BJ (cell line): ENCODE data around the gene RAPSN. TPM values are rescaled to one million over a fixed set of nuclear protein-coding genes. Genes with fewer than 3 reads are reported as not detected.

Experiments
- CTCF ChIA-PET: fragments of 350-600 bp; formaldehyde crosslinking; extraction: SDS; loops from one replicate; lab custom pipeline; 2021; ENCODE audit warnings: antibody characterized with exemption, inconsistent platforms; lab: Yijun Ruan, JAX
- POLR2A ChIA-PET: fragments of 300-600 bp; sonication (Branson Sonifier 250); formaldehyde crosslinking; extraction: SDS; loops from one replicate; lab custom pipeline; 2021; ENCODE audit warnings: antibody characterized with exemption; lab: Charles Lee
- DNase-seq: peaks from one replicate; pipeline ENCODE4 v3.0.0-alpha.2; 2011; ENCODE audit warnings: low read depth
- H3K27me3 ChIP-seq: 2 replicates; pipeline ENCODE4 v1.6.0; 2011; ENCODE audit warnings: low read length; ENCODE audit not compliant: control insufficient read depth, insufficient read depth
- H3K36me3 ChIP-seq: 2 replicates; pipeline ENCODE4 v1.5.1; 2011; ENCODE audit warnings: low read length; ENCODE audit not compliant: control insufficient read depth, insufficient read depth
- H3K4me3 ChIP-seq: 2 replicates; pipeline ENCODE4 v1.5.1; 2011; ENCODE audit warnings: low read depth, mild to moderate bottlenecking, control low read depth, low read length
- polyA plus RNA-seq: library from polyadenylated mRNA; depleted of rRNA; stranded (reverse); fragments of >200 nt; gene quantifications from 2 replicates; pipeline ENCODE4 v1.2.3, GENCODE V29; 2011
- TF ChIP-seq, protein P1 (sequence below): IDR thresholded peaks from 2 replicates; pipeline ENCODE4 v1.5.1; 2011; ENCODE audit warnings: low read depth, mild to moderate bottlenecking, control low read depth, inconsistent platforms, low read length, moderate library complexity; ENCODE audit not compliant: insufficient read depth

Gene RAPSN
- polyA plus RNA-seq, 1 experiment: 0.10 TPM

DNA sequence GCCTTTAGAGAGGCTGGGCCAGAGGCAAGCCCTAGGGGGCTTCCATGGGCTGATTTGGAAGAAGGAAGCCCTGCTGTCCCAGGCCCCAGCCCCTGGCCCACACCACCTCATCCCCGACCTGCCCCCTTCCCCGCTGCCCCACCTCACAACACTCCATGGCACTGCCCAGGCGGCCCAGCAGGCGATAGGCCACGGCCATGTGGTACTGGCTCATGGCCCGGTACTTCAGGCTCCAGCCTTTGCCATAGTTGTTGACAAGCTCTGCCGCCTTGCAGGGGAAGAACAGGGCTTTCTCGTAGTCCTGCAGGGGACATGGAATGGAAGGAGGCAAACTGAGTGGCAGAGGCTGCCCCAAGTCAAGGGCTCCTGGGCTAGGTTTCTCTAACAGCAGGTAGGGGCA lies 6.4 kb downstream of the RAPSN start:
- CTCF ChIA-PET: interaction anchor here (2.5 kb wide), 1 partner anchor 11 kb away, joined by 20 read pairs; no protein-coding TSS in a partner anchor
- Histone ChIP-seq H3K27me3 (no peaks in the 10 kb centered on the region), H3K4me3 (no peak overlapping the region), H3K36me3 (no peaks in the 10 kb centered on the region; the same call in 1 of the 2 replicates)
- POLR2A ChIA-PET: no interaction called here
- no peak for DNase-seq
- TF ChIP-seq, protein P1, sequence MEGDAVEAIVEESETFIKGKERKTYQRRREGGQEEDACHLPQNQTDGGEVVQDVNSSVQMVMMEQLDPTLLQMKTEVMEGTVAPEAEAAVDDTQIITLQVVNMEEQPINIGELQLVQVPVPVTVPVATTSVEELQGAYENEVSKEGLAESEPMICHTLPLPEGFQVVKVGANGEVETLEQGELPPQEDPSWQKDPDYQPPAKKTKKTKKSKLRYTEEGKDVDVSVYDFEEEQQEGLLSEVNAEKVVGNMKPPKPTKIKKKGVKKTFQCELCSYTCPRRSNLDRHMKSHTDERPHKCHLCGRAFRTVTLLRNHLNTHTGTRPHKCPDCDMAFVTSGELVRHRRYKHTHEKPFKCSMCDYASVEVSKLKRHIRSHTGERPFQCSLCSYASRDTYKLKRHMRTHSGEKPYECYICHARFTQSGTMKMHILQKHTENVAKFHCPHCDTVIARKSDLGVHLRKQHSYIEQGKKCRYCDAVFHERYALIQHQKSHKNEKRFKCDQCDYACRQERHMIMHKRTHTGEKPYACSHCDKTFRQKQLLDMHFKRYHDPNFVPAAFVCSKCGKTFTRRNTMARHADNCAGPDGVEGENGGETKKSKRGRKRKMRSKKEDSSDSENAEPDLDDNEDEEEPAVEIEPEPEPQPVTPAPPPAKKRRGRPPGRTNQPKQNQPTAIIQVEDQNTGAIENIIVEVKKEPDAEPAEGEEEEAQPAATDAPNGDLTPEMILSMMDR: no peak

DNA sequence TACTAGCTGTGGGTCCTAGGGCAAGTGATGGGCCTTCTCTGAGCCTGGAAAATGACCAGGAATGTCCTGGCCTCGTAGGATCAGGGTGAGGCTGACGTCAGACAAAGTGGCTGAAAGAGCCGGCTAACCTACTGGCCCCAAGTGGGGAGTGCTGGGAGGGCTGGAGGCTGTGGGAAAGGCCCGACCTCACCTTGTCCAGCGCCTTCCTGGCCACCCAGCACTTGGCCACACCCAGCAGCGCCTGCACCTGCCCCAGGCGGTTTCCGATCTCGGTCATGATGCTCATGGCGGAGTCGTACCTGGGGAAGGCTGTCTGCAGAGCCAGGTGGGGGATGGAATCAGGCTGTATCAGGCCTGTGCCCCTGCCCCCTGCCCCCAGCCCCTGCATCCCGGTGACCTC lies 7.5 kb downstream of the RAPSN start:
- Histone ChIP-seq H3K27me3 (no peaks in the 10 kb centered on the region), H3K36me3 (no peaks in the 10 kb centered on the region), H3K4me3 (no peak overlapping the region)
- TF ChIP-seq, protein P1: no peak
- DNase-seq: no peak
- POLR2A ChIA-PET: no interaction called here
- CTCF ChIA-PET: interaction anchor here (1.7 kb wide), 1 partner anchor 11 kb away, joined by 6 read pairs; no protein-coding TSS in a partner anchor

DNA sequence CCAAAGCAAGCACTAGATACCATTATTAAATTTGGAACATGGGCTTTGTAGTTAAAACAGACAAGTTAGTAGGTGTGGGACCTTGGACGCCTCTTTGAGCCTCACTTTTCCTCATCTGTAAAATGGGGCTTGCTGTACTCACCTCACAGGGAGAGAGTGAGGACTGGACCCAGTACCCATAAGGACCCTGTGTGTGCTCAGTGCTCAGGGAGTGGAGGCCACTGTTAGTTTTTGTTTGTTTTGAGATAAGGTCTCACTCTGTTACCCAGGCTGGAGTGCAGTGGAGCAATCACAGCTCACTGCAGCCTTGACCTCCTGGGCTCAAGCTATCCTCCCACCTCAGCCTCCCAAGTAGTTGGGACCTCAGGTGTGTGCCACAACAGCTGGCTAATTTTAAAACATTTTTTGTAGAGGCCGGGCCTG lies 8.9 kb downstream of the RAPSN start:
- DNase-seq: no peak
- ChIA-PET POLR2A (no interaction called here), CTCF (interaction anchor here (1.7 kb wide), 1 partner anchor 12 kb away, joined by 6 read pairs; no protein-coding TSS in a partner anchor)
- H3K36me3 ChIP-seq: no peaks in the 10 kb centered on the region
- H3K4me3 ChIP-seq: no peak overlapping the region
- TF ChIP-seq, protein P1: no peak
- no peaks in the 10 kb centered on the region for H3K27me3 ChIP-seq

DNA sequence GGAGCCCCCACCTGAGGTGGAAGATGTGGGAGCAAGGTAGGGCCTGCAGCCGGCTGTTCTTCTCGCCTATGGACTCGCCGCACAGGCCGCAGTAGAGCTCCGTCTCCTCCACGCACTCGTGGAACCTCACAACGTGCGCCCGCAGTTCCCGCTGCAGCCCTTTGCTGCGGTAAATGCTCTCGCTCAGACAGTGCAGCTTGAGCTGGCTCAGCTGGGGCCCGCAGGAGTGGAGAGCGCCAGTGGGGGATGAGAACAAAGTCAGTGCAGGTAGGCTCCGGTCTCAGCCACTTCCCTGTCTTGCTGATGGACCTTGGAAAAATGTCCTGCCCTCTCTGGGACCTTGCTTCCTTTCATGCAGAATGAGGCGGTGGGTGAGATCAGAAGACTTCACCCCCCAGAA lies 10.2 kb downstream of the RAPSN start:
- no peaks in the 10 kb centered on the region for H3K36me3 ChIP-seq
- CTCF ChIA-PET: no interaction called here
- POLR2A ChIA-PET: no interaction called here
- no peak for DNase-seq
- H3K27me3 ChIP-seq: no peaks in the 10 kb centered on the region
- H3K4me3 ChIP-seq: no peak overlapping the region
- TF ChIP-seq, protein P1: no peak

DNA sequence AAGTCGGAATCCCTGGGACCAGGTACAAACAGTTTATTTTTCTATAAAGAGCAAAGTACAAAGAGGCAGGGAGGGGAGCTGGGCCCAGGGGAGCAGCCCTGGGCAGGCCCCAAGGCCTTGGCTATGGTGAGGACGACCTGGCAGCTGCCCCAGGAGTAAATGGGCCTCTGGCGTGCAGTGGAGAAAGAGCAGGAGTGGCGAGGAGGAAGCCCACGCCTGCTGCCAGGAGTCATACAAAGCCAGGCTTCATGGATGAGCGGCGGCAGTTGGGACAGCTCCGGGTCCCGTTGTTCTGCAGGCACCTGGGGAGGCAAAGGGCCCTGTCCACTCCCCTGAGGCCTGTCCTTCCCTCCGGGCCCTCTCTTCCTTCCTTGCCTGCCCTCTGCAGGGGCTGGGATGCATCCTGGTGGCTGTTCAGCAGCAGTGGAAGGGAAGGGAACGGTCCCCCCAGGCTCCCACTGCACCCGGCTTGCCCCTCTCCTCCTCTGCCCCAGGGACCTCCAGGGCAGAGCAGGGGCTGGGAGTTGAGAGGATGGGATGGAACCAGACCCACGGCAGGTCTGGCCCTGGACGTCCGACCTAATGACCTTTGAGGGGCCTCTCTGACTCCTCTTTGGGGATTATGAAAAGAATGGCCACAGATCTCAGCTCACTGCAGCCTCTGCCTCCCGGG lies 11.1 kb downstream of the RAPSN start:
- TF ChIP-seq, protein P1: no peak
- Histone ChIP-seq H3K27me3 (no peaks in the 10 kb centered on the region), H3K4me3 (no peak overlapping the region), H3K36me3 (no peaks in the 10 kb centered on the region)
- DNase-seq: no peak
- CTCF ChIA-PET: interaction anchor here (0.9 kb wide), 1 partner anchor 19 kb away, joined by 3 read pairs; no protein-coding TSS in a partner anchor
- POLR2A ChIA-PET: no interaction called here
